Measurements from ENCODE around the gene PZP.
"Not testable (repeated sequence)": the region's sequence is repeated elsewhere in the genome, so short reads cannot be mapped to it uniquely, and the experiment has no call there.

PZP gene

DNA sequence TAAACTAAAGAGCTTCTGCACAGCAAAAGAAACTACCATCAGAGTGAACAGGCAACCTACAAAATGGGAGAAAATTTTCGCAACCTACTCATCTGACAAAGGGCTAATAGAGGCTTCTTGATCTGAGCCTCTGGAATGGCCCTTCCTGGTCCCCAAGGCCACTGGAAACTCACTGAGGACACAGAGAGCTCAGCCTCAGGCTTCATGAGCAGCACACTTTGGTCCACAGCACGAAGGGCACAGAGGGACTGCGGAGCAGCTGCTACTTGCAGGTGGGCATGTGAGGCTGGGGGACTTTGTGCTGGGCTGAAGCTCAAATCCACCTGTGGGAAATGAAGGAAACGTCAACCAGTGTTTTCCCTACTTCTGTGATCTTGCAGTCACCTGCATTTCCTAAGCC, 27.4 kb downstream of the PZP start:
- no peak for DNase-seq

DNA sequence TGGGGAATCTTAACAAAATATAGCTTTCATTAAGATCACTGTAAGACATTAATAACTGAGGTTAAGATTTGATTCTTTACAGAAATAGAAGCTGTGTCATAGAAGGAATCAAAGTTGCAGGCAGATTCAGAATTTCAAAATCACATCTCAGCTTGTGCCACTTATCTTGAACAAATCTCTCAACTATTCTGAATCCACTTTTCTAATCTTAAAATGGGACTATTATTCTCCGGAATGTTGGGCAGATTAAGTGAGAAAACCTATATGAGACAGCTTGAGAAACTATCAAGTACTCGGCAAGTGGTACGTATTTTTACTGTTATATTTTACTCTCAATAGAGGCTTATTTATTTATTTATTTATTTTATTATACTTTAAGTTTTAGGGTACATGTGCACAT, 28.4 kb downstream of the PZP start:
- no peak for DNase-seq

DNA sequence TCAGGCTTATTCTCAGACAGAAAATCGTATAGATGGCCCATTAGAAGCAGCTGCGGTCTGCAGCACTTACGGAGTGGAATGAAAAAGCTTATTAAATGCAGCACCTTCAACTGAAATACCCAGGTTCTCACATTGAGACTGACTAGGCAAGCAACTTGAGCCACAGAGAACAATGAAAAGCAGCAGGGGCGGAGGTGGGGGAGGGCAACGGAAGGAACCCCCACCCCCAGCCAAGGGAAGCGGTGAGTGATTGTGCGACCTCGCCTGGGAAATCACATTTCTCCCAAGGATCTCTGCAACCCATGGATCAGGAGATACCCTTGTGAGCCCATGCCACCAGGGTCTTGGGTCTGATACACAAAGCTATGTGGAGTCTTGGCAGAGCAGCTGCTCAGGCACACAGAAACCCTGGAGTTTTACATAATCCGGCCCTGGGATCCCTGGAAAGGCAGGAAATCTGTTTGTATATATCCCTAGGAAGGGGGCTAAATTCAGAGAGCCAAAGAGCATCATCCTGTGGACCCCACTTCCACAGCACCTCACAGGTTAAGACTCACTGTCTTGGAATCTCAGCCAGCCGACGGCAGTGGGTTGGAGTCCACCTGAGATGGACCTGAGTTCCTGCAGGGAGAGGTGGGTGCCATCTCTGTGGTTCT, 38.1 kb downstream of the PZP start:
- DNase-seq, result no peak

DNA sequence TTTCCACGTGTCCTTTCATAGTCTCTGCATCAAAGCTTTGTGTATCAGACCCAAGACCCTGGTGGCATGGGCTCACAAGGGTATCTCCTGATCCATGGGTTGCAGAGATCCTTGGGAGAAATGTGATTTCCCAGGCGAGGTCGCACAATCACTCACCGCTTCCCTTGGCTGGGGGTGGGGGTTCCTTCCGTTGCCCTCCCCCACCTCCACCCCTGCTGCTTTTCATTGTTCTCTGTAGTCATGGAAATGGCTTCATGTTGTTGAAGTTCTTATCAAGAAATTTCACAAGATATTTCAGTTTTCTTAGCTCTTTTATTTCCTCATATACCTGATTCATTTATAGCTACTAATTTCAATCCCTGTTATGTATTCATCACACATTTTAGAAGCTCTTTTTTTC, 40.9 kb downstream of the PZP start:
- DNase-seq, result not testable (repeated sequence)

DNA sequence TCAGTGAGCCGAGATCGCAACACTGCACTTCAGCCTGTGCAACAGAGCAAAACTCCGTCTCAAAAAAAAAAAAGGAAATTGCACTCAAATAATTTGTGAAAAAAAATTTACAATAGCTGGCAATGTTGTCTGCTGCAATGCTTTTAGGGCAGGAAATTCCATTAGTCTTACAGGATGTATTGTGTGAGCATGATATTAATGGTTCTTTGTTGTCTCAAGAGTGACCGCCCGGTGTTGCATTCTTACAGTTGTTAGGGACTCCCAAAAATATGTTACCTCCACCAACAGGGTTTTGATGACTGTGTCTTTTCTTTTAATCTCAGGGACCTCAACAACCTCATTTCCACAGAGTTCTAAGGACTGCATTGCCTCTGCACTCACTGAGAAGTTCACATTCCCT, 44.8 kb downstream of the PZP start:
- DNase-seq, result no peak

DNA sequence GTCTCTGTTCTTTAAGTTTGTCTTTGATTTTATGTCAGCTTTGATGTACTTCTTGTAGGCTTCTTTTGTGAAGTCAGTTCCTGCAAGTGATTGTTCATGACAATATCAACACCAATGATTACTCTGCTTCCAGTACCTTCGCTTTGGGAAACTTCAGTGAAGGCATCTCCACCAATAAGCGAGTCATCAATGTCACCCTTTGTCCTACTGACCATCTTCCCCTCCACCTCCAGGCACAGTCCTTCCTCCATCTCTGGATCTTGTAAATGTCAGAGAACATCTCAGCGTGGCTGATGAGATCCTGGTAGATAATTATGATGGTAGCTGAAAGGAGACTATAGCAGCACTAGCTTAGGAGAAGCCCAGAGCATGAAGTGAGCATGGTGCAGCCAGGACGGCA, 52.1 kb downstream of the PZP start:
- no peak for DNase-seq

DNA sequence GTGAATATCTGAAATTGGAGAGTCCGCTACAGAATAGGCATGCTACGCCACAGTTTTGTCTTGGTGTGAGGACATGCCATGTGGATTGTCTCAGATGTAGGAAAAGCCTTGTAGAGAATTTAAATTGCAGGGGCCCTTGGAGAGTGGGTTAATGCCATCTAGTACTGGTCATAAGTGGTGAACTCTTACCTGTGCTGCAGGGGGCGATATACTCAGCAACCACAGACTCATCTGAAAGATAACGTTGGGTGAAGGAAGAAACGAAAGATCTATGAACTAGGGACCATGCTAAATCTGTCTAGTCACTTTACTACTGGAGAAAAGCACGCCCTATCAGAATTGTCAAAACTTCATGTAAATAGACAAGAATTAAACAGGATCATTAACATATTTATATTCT, 58.8 kb downstream of the PZP start:
- DNase-seq, result no peak

DNA sequence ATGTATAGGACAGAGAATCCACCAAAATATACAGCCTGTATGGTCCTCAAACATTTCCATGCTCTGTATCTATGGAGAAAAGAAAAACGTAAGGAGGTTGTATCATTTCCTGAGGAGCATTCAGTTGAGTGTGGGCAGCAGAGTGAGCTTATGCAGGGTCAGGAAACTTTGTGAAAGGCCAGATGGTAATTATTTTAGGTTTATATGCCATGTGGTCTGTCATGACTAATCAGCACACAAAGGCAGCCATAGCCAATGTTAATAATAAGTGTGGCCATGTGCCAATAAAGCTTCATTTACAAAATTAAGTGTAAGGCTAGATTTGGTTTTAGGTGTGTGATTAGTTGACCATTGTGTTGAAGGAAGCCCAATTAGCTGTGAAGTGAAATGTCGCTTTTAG, 59.3 kb downstream of the PZP start:
- peak in 1 of 2 experiments; percentile 4 for DNase-seq

DNA sequence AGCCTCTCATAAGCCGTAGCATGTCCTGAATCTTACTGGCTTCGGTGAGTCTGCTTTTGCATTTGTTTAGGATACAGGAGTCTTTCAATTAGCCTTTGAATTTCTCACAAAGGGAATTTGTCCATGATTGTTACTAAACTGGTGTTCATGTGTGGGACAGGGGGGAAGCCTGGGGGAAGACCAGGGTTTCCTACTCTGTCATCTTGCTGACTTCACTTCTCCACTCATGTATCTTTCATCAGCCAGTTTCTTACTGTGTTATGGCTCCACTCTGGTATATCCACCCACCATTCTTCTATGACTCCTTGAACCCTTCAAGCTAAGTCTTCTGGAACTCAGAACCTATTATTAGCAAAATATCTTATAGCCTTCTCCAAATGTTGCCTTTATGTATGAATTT, 60.7 kb downstream of the PZP start:
- DNase-seq, result no peak

DNA sequence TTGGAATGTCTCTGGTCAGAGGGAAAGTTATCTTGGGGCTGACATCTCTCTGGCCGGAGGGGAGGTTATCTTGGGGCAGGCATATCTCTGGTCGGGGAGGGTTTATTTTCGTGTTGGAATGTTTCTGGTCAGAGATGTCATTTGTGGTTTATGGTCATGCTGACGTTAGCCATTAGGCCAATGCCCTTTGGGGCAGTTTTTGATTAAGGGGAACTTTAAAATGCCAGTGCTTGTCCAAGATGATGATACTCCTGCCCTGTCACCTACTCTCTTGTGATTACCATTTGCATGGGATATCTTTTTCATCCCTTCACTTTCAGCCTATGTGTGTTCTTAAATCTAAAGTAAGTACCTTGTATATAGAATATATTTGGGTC, 63.5 kb downstream of the PZP start:
- no peak for DNase-seq

DNA sequence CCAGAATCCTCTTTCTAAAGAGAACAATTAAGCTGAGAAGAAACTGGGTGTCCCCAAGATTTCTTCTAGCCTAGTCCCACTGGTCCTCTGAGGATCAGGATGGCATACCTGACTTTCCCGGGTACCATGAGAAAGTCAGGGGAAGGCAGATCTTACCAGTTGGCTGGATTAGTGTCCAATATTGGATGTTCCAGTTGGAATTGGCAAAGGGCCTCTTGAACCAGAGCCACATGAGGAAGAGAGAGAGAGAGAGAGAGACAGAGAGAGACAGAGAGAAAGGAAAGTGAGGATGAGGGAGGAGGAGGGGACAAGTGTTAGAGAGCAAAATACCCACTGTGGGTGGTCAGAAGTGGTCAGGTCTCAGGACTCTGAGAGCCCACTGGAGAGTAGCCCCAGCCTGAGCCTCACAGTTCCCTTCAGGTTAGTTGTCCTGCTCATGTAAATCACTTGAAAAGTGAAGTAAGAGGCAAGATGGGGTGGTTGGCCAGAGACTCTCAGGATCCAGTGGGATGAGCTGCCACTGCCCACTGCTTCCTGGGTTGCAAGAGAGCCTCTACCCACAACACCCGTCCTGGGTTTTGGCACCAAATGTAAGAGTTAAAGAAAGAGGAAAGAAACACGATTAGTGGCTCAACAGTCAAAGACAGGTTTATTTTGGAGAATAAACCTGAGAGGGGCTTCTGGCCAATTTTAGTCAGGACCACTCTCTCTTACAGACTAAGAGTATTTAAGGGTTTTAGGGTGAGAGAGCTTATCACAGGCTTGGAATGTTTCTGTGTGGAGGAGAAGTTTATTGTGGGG, 64.1 kb downstream of the PZP start:
- no peak for DNase-seq

DNA sequence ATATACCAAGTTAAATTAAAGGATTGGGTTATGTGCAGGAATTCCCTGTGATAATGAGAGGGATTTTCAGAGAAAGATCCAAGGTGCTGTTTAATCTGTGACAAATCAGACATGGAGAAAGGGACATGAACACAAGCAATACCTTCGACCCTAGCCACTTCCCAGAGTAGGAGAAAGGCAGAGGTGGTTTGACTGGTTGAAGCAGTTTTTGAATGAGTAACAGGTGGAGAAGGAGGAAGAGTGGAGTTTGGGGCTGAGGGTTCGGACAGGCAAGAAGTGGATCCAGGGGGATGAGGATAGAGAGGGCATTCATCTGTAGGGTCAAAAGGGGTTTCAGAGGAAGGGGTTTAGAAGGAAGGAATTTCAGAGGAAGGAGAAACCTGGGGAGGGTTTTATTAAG, 65.1 kb downstream of the PZP start:
- DNase-seq, result no peak

DNA sequence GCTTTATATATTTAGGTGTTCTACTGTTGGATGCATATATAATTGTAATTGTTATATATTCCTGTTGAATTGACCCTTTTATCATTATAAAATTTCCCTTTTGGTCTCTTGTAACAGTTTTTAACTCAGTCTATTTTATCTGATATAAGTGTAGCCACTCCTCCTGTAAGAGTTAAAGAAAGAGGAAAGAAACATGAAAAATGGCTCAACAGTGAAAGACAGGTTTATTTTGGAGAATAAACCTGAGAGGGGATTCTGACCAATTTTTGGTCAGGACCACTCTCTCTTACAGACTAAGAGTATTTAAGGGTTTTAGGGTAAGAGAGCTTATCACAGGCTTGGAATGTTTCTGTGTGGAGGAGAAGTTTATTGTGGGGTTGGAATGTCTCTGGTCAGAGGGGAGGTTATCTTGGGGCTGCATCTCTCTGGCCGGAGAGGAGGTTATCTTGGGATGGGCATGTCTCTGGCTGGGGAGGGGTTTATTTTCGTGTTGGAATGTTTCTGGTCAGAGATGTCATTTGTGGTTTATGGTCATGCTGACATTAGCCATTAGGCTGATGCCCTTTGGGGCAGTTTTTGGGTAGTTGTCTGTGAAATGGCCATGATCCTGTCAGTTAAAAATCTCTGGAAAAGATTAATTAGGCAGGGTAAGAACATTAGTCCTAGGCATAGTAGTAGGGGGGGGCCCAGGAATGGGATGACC, 68.5 kb downstream of the PZP start:
- DNase-seq, result not testable (repeated sequence)

DNA sequence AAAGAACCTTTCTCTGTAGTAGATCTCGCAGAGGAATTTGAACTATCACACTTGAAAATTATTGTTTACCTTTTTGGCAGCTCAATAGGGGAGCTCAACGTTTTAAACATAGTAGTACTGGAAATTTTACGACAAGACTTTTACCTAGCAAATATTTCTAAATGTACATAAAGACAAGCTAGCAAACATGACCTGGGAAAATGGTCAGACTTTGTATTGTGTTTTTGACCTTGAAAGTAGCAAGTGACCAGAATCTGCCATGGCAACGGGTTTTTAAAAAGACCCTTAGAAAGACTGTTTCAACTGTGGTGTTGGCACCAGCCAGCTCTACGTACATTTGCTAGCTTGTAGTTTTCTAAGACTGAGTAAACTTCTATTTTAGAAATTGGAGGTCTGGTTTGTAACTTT, 72.3 kb downstream of the PZP start:
- DNase-seq, result no peak

DNA sequence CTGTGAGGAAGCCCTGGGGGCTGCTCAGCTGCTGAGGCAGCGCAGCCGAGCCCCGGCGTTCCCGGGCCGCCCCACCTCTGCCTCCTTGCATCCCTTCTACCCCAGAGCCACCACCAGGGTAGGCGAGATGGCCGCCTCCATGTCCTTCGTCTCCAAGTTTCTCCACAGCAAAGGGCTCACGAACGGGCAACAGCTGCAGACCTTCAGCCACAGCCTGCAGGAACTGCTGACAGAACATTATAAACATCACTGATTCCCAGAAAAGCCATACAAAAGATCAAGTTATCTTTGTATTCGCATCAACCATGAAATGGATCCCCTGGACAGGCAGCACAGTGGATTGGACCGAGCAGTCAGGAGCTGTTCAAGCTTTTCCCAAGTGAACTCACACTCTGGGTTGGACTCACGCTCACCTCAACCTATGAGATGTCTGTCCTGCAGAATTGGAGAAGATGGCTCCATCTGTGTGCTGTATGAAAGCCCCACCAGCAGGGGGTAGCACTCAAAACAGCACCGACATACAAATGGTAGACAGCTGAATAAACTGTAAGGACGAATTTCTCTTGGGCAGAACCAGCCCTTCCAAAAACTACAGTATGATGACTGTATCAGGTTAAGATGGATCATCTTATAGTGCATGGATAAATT, 73.1 kb downstream of the PZP start:
- peak in 1 of 2 experiments; percentile 3 for DNase-seq

DNA sequence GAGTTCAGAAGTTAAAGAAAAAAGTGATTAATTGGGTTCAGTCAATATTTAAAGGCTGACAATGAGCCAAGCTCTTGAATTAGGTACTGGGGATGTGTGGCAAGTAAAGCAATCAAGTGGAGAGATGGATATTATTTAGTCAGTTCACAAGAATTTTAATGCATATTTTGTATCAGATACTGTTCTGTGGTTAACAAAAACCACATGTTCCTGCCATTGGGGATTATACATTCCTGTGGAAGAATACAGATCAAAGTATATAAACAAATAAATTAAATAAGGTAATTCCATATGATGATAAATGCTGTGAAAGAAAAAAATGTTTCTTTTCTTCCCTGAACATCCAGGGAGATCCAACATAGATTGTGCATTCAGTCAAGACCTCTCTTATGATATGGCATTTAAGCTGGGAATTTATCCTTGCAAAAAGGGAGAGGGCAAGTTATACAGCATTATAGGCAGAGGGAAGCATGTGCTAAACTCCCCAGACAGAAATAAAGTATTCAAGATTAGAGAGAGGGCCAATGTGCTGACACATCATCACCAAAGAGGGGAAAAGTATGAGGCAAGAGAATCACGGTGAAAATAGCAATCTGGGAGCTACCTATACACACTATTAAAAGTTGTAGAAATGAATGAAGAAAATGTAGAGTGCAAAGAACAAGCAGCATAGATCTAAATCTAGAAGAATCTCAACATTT, 74.8 kb downstream of the PZP start:
- no peak for DNase-seq

DNA sequence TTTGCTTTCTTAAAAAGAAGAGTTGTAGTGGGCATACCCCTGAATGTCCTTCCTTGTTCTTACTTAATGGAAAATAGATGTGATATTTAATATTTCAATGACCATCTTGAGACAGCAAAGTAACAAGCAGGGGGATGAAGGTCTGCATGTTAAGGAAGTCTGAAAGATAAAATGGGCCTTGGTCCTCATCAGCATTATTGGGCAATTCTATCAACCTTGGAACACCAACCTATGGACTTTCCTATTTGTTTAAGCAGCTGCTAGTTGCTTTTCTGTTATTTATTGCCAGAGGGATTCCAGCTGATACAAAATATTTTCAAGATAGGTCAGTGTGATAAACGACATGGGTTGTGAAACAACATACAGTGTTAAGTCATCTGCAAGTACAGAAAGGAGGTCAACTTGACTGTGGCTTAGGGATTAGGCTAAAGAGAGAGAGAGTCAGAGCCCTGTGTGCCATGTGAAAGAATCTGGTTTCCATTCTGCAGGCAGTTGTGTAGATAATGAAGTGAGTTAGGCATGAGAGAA, 76.1 kb downstream of the PZP start:
- no peak for DNase-seq

DNA sequence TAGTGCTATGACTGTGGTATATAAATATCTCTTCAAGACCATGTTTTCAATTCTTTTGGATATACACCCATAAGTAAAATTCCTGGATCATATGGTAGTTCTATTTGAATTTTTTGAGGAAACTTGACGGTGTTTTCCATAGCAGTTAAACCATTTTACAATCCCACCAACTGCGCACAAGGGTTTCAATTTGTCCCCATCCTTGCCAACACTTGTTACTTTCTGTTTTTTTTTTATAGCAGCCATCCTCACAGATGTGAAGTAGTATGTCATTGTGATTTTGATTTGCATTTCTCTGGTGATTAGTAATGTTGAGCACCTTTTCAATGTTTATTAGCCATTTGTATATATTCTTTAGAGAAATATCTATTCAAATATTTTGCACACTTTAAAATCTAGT, 78.0 kb downstream of the PZP start:
- DNase-seq, result no peak

DNA sequence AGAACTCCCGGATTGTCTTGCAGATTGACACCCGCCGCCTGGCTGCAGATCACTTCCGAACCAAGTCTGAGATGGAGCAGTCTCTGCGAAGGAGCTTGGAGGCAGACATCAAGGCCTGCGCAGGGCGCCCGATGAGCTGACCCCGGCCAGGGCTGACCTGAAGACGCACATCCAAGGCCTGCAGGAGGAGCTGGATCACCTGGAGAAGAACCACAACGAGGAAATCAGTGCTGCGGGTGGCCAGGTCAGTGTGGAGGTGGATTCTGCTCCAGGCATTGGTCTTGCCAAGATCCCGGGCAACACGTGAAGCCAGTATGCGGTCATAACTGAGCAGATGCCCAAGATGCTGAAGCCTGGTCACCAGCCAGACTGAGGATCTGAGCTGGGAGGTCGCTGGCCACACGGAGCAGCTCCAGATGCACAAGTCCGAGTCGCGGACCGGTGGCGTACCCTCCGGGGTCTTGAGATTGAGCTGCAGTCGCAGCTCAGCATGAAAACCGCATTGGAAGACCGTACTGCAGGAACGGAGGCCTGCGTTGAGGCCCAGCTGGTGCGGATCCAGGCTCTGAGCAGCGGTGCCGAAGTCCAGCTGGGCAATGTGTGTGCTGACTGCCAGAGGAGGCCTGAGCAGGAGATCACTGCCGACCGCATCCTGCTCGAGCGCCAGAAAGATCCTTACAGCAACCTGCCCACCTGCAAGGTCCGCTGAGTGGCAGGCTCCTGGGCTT, 80.1 kb downstream of the PZP start:
- DNase-seq, result no peak

DNA sequence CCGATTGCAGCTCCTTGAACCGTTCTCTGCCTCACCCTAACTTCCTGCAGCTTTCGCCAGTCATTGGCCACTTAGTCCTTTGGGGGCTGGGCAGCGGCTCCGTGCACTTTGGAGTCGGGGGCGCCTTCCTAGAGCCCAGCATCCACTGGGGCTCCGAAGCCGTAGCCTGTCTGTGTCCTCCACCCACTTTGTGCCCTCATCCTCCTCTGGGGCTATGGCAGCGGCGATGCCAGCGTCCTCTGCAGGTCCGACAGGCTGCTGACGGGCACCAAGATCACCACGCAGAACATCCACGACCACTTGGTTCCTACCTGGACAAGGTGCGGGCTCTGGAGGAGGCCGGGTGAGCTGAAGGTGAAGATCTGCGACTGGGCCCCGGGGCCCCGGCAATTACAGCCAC, 80.7 kb downstream of the PZP start:
- DNase-seq, result no peak

DNA sequence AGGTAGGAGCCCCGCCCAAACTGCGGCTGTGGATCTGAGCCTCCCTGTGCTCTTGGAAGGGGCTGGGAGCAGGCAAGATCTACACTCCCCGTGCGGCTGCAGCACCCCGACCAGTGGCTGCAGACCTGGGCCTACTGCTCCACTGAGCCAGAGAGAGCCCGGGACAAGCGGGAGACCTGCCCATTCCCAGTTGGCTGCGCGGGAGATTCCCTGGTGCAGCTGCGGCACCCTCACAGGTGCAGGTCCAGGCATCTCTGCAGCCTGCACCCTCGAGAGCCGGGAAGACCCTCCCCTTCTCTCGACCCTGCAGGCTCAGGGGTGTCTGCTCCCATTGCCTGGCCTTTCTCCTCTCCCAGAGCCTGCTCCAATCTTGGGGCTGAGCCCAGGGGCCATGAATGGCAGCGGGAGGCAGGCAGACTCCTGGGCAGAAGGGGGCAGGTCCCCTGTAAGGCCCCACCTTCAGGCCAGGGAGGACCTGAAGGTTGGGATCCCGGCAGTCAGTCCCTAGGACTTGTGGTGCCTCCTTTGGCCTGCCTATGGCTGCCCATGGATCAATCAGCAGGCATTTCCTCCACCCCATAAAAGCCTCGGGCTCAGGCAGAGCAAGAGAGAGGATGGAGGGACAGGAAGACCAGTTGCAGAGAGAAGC, 83.7 kb downstream of the PZP start:
- no peak for DNase-seq

Data from NCI-H446 (cell line).